HCT116 (cell line): ENCODE results near the gene RAB3GAP1.

Source experiments
- CTCF ChIP-seq, 3 experiments: fragments of 200-600 bp in 1 of 3; sonication (generic) in 1 of 3; IDR thresholded peaks in 2 of 3; conservative IDR thresholded peaks in 1 of 3; 2 replicates each; pipeline ENCODE4 v1.5.1; 2012 to 2017; ENCODE audit warnings: low read depth in 2 of 3, low read length in 2 of 3, antibody characterized with exemption in 1 of 3, borderline replicate concordance in 1 of 3, control low read depth in 1 of 3, mild to moderate bottlenecking in 1 of 3, mixed read lengths in 1 of 3, mixed run types in 1 of 3, moderate library complexity in 1 of 3; ENCODE audit not compliant: insufficient read depth in 1 of 3
- POLR2AphosphoS5 ChIP-seq: IDR thresholded peaks from 2 replicates; pipeline ENCODE4 v1.6.1; 2011; ENCODE audit warnings: mild to moderate bottlenecking, low read depth, low read length, moderate library complexity
- SP1 ChIP-seq: IDR thresholded peaks from 2 replicates; pipeline ENCODE4 v1.6.1; 2012; ENCODE audit warnings: low read depth
- YY1 ChIP-seq: IDR thresholded peaks from 2 replicates; pipeline ENCODE4 v1.6.1; 2011; ENCODE audit warnings: low read length, low read depth, moderate library complexity, mild to moderate bottlenecking; ENCODE audit not compliant: insufficient replicate concordance; ENCODE audit errors: extremely low read depth
- ZBTB33 ChIP-seq: IDR thresholded peaks from 2 replicates; pipeline ENCODE4 v1.6.1; 2011; ENCODE audit warnings: mild to moderate bottlenecking, low read length, moderate library complexity; ENCODE audit not compliant: insufficient replicate concordance; ENCODE audit errors: extremely low read depth
- ZNF274 ChIP-seq: fragments of 200-500 bp; sonication (Bioruptor generic); IDR thresholded peaks from 2 replicates; pipeline ENCODE4 v1.6.1; 2014; ENCODE audit warnings: mild to moderate bottlenecking, low read depth, low read length, inconsistent platforms
- TF ChIP-seq, protein P1 (sequence below): IDR thresholded peaks from 2 replicates; pipeline ENCODE4 v1.6.1; 2012

DNA sequence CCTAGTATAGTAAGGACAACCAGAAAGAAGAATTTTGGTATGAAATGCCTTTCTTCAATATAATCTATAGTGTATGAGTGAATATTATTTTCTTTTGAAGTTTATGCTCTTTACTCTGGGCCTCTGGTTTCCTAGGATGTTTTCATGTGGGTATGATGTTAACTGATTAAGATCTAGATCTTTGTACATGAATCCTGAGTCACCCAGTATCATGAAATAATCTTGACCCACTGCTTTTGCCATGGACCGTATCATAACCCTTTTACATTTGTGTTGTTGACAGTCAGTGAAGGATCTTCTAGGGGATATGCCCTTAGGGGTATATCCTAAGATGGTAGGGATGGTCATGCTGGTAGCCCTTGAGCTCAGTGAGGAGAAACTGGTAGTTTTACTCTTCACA lies 100.3 kb downstream of the RAB3GAP1 start:
- no peak for TF ChIP-seq CTCF (IDR thresholded peaks at IDR 0.05 in 2 of 3, conservative IDR thresholded peaks at IDR 0.05 in 1 of 3; ENCODE audit: borderline replicate concordance in 1 of 3, insufficient read depth in 1 of 3, low read depth in 2 of 3, low read length in 2 of 3)
- TF ChIP-seq, protein P1, sequence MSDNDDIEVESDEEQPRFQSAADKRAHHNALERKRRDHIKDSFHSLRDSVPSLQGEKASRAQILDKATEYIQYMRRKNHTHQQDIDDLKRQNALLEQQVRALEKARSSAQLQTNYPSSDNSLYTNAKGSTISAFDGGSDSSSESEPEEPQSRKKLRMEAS = no peak
- TF ChIP-seq ZBTB33 = no peak
- no peak for TF ChIP-seq YY1
- TF ChIP-seq SP1 = no peak
- no peak for TF ChIP-seq ZNF274
- no peak for TF ChIP-seq POLR2AphosphoS5
